Spleen (tissue), 11 donors: Measurements from ENCODE around the gene COL5A1. TPM values are rescaled to one million over a fixed set of nuclear protein-coding genes. Genes with fewer than 3 reads are reported as not detected.

Experiments used
- DNase-seq: peaks from one replicate; pipeline ENCODE4 v3.0.0-alpha.2; 2020
- H3K27ac ChIP-seq, 8 donors: fragments of 200-600 bp; sonication (generic) in 7 of 8; 1 replicate in 4 of 8; 2 replicates in 4 of 8; pipeline versions ENCODE4 v1.5.0 to v1.8.0; 2016 to 2021; ENCODE audit warnings: inconsistent platforms in 4 of 8, mild to moderate bottlenecking in 4 of 8, moderate library complexity in 1 of 8
- H3K27me3 ChIP-seq, 7 donors: fragments of 200-600 bp; sonication (generic) in 6 of 7; replicated peaks in 1 of 7; 1 replicate in 4 of 7; 2 replicates in 3 of 7; pipeline versions ENCODE4 v1.5.0 to v1.8.0; 2016 to 2021; ENCODE audit warnings: inconsistent platforms in 3 of 7, mild to moderate bottlenecking in 1 of 7
- H3K36me3 ChIP-seq, 6 donors: fragments of 200-600 bp; sonication (generic) in 5 of 6; 1 replicate in 4 of 6; 2 replicates in 2 of 6; pipeline versions ENCODE4 v1.5.0 to v1.8.0; 2016 to 2021; ENCODE audit warnings: inconsistent platforms in 2 of 6
- H3K4me1 ChIP-seq, 6 donors: fragments of 200-600 bp; sonication (generic) in 5 of 6; 1 replicate in 3 of 6; 2 replicates in 3 of 6; pipeline versions ENCODE4 v1.5.0 to v1.8.0; 2016 to 2021; ENCODE audit warnings: inconsistent platforms in 3 of 6
- H3K4me3 ChIP-seq, 8 donors: fragments of 200-600 bp; sonication (generic) in 7 of 8; 1 replicate in 4 of 8; 2 replicates in 4 of 8; pipeline versions ENCODE4 v1.5.0 to v1.8.0; 2016 to 2021; ENCODE audit warnings: inconsistent platforms in 4 of 8, mild to moderate bottlenecking in 4 of 8, moderate library complexity in 2 of 8
- H3K9me3 ChIP-seq, 8 donors: fragments of 200-600 bp; sonication (generic) in 7 of 8; 1 replicate in 4 of 8; 2 replicates in 4 of 8; pipeline versions ENCODE4 v1.5.0 to v1.8.0; 2016 to 2021; ENCODE audit warnings: inconsistent platforms in 4 of 8
- POLR2A ChIP-seq, 3 donors: fragments of 450-650 bp; IDR thresholded peaks; one replicate each; pipeline ENCODE4 v1.5.1; 2017; ENCODE audit warnings: antibody characterized with exemption in 3 of 3, mild to moderate bottlenecking in 1 of 3
- POLR2AphosphoS5 ChIP-seq, 3 donors: sonication (generic); formaldehyde crosslinking; IDR thresholded peaks; one replicate each; pipeline ENCODE4 v1.5.1; 2017; ENCODE audit warnings: antibody characterized with exemption in 3 of 3
- WGBS, 5 donors: extraction: QIAGEN DNeasy Blood & Tissue Kit in 3 of 5; methylation state at CpG; one replicate each; pipeline versions ENCODE4 v1.1.5 to v1.1.7; 2013 to 2018; 5-methylcytosine and 5-hydroxymethylcytosine counted together
- intact Hi-C: fragments of 100-400 bp; cut with DNase I; formaldehyde crosslinking; loops from one replicate; pipeline ENCODE4 v1.15.0; 2023; ENCODE audit warnings: low total_unique reads
- polyA plus RNA-seq, 3 donors: library from polyadenylated mRNA; stranded (reverse); fragments of 200-250 nt; gene quantifications; one replicate each; pipeline ENCODE4 v1.2.1, GENCODE V29; 2013
- total RNA-seq, 7 donors: library from RNA; depleted of rRNA in 3 of 7; stranded (reverse); fragments of >200 nt in 3 of 7; fragmentation: NEBNext Ultra II Directional in 4 of 7; extraction: Animal tissue kit (Norgen Biotek cat#: 25700) in 4 of 7; gene quantifications; one replicate each; pipeline versions ENCODE4 v1.1.0 to v1.2.1, GENCODE V29; 2016 to 2021
- TF ChIP-seq, protein P1 (sequence below), 11 experiments: fragments of 200-600 bp in 7 of 11; fragments of 450-650 bp in 4 of 11; sonication (generic) in 4 of 11; IDR thresholded peaks in 8 of 11; conservative IDR thresholded peaks in 3 of 11; 1 replicate in 7 of 11; 2 replicates in 4 of 11; pipeline versions ENCODE4 v1.4.0 to v1.8.0; 2016 to 2021; ENCODE audit warnings: antibody characterized with exemption in 11 of 11, inconsistent platforms in 4 of 11, mild to moderate bottlenecking in 1 of 11
- donor health status: healthy with polysubstance abuse.
- donor health status: DM: no; HTN: no; CAD: no; lungs with moderate emphysema.
- donor health status: DM: no; HTN: no; CAD: no.
- donor health status: Bipolar disorder and iron deficiency.
- donor health status: healthy.
- donor health status: DM: no; HTN: no; CAD: no.
- donor health status: DM: yes; HTN: yes; CAD: no.

COL5A1 gene
- total and polyA plus RNA-seq, 10 donors = 2.6 to 50.6 (median 23.7) TPM

DNA sequence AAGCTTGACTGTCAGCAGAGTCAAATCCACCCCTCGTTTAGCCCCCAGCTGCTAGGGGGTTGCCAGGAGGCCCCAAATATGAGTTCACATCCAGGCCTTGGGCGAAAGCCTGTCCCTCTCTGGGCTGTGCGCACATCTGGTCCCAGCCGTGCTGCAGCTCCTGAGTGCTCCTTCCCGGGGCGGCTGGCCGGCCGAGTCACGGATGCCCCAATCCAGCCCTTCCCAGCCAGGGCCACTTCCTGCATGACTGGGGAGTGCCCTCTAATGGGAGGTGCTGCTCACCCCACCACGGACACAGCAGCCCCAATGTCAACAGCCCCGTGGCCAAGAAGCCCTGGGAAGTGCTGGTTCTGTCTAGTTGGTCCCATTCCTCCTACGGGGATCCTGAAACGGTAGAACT lies 135.6 kb downstream of the COL5A1 start:
- Histone ChIP-seq H3K27me3 (no peaks in the 10 kb centered on the region), H3K9me3 (no peaks in the 10 kb centered on the region), H3K4me1 (peaks cover 0 to 32% (median 10%) of the 10 kb centered on the region in 6 donors), H3K4me3 (no peak overlapping the region), H3K27ac (no peak overlapping the region), H3K36me3 (peaks cover 0 to 43% (median 1%) of the 10 kb centered on the region in 6 donors)
- intact Hi-C loops = loop anchor here (5.0 kb wide), 1 partner anchor 205 kb away; no protein-coding TSS in a partner anchor
- DNase-seq = no peak
- WGBS, 5 donors = 77 to 91% (median 79%) methylated on average over 12 to 13 of the region's 13 CpGs
- TF ChIP-seq, protein P1, sequence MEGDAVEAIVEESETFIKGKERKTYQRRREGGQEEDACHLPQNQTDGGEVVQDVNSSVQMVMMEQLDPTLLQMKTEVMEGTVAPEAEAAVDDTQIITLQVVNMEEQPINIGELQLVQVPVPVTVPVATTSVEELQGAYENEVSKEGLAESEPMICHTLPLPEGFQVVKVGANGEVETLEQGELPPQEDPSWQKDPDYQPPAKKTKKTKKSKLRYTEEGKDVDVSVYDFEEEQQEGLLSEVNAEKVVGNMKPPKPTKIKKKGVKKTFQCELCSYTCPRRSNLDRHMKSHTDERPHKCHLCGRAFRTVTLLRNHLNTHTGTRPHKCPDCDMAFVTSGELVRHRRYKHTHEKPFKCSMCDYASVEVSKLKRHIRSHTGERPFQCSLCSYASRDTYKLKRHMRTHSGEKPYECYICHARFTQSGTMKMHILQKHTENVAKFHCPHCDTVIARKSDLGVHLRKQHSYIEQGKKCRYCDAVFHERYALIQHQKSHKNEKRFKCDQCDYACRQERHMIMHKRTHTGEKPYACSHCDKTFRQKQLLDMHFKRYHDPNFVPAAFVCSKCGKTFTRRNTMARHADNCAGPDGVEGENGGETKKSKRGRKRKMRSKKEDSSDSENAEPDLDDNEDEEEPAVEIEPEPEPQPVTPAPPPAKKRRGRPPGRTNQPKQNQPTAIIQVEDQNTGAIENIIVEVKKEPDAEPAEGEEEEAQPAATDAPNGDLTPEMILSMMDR (IDR thresholded peaks at IDR 0.05 in 8 of 11, conservative IDR thresholded peaks at IDR 0.05 in 3 of 11) = no peak
- TF ChIP-seq POLR2A (IDR thresholded peaks at IDR 0.05) (no peak), POLR2AphosphoS5 (IDR thresholded peaks at IDR 0.05) (peak in 1 of 3 donors; percentile 18)

DNA sequence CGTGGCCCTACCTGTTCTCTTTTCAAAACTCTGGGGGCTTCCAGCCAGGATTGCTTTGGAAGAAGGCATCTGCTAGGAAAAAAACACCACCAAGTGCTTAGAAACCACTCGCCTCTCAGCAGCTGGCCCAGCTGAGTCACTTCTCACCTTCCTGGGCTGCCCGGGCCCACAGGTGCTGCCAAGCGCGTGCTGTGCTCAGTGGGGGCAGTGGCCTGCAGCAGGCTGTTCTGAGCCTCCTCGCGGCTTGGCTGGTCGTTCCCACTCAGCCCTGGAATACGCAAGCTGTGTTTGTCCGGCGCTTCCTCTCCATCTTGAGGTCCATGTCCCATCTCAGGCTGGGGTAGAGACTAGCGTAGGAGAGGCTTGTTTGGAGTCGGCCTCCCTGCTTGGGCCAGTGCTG lies 136.6 kb downstream of the COL5A1 start:
- H3K4me3 ChIP-seq = no peak overlapping the region
- WGBS, 5 donors = 67 to 81% (median 80%) methylated on average over 3 to 13 of the region's 13 CpGs
- TF ChIP-seq POLR2A (IDR thresholded peaks at IDR 0.05) = no peak
- peaks cover 0 to 6% (median 0%) of the 10 kb centered on the region in 7 donors for H3K27me3 ChIP-seq
- H3K27ac ChIP-seq = peak overlapping the region in 1 of 8 donors; percentile 30
- H3K36me3 ChIP-seq = peaks cover 0 to 33% (median under 1%) of the 10 kb centered on the region in 6 donors
- intact Hi-C loops = loop anchor here (5.0 kb wide), 1 partner anchor 204 kb away; no protein-coding TSS in a partner anchor
- no peaks in the 10 kb centered on the region for H3K9me3 ChIP-seq
- DNase-seq = no peak
- H3K4me1 ChIP-seq = peaks cover 0 to 39% (median 10%) of the 10 kb centered on the region in 6 donors

DNA sequence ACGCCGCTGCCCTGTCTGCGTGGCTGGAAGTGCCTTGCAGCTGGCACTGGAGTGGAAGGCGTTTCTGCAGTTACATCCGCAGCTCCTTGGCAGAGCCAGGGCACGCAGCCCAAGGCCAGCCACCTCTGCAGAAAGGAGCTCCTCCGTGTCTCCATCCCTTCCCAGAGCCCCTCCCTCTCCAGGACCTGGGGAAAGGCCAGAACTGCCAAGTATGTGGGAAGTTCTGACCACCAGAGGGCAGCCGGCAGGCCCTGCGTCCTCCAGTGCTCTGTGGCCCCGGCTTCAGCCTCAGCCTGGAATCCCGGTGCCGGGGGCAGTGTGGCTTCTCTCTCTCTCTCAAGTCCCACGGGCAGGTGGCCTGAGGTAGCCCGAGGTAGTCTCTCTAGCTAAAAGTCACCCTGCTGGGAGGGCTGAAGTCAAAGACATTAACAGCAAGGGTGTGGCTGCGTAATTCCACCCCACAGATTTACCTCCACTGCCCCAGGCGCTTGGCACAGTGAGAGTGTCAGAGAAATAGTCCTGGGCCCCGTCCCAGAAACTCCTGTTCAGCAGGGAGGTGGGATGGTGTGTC lies 137.3 kb downstream of the COL5A1 start:
- H3K9me3 ChIP-seq = no peaks in the 10 kb centered on the region
- TF ChIP-seq POLR2AphosphoS5 (IDR thresholded peaks at IDR 0.05) (peak; percentile 45 to 70 (median 60)), POLR2A (IDR thresholded peaks at IDR 0.05) (no peak)
- TF ChIP-seq, protein P1 (IDR thresholded peaks at IDR 0.05 in 8 of 11, conservative IDR thresholded peaks at IDR 0.05 in 3 of 11) = peak in 10 of 11 experiments; percentile 34 to 69 (median 58)
- peaks cover 0 to 47% (median 17%) of the 10 kb centered on the region in 6 donors for H3K4me1 ChIP-seq
- peaks cover 0 to 13% (median 0%) of the 10 kb centered on the region in 7 donors for H3K27me3 ChIP-seq
- 44 to 94% (median 77%) methylated on average over 6 to 17 of the region's 17 CpGs for WGBS, 5 donors
- peak overlapping the region in 2 of 8 donors; percentile 30 to 36 for H3K27ac ChIP-seq
- peaks cover 0 to 25% (median 0%) of the 10 kb centered on the region in 6 donors for H3K36me3 ChIP-seq
- no peak overlapping the region for H3K4me3 ChIP-seq
- no peak for DNase-seq
- intact Hi-C loops = loop anchor here (5.0 kb wide), 1 partner anchor 203 kb away; no protein-coding TSS in a partner anchor

DNA sequence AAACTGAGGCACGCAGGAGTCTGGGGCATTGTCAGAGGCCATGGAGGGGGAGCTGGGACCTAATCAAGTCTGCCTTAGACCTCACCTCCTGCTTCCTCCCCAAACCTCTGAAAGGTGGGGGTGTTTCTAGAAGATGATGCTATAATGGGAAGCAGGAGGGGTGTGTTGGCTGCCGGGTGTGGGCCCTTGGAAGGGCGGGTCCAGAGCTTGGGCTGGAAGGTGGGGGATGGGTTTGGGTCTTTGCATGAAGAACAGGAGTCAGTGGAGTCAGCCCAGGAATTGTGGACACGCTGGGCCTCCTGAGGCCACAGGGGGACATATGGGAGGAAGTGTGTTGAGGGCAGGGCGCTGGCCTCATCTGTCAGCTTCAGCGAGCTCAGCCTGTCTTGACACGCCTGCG lies 138.0 kb downstream of the COL5A1 start:
- no peak for DNase-seq
- H3K4me1 ChIP-seq = peaks cover 0 to 51% (median 23%) of the 10 kb centered on the region in 6 donors
- H3K4me3 ChIP-seq = no peak overlapping the region
- H3K9me3 ChIP-seq = no peaks in the 10 kb centered on the region
- H3K36me3 ChIP-seq = peaks cover 0 to 18% (median 0%) of the 10 kb centered on the region in 6 donors
- intact Hi-C loops = loop anchor here (5.0 kb wide), 1 partner anchor 203 kb away; no protein-coding TSS in a partner anchor
- no peak overlapping the region for H3K27ac ChIP-seq
- WGBS, 5 donors = 82 to 88% (median 83%) methylated on average over 8 of the region's 8 CpGs
- H3K27me3 ChIP-seq = peaks cover 0 to 20% (median 0%) of the 10 kb centered on the region in 7 donors
- TF ChIP-seq POLR2A (IDR thresholded peaks at IDR 0.05) (no peak), POLR2AphosphoS5 (IDR thresholded peaks at IDR 0.05) (no peak)
- TF ChIP-seq, protein P1 (IDR thresholded peaks at IDR 0.05 in 8 of 11, conservative IDR thresholded peaks at IDR 0.05 in 3 of 11) = no peak
